SK-N-DZ (cell line): ENCODE results near the gene SULT1E1.
"Not testable (repeated sequence)": the region's sequence is repeated elsewhere in the genome, so short reads cannot be mapped to it uniquely, and the experiment has no call there.

ENCODE experiments used
- DNase-seq: peaks from one replicate; pipeline ENCODE4 v3.0.0-alpha.2; 2015; ENCODE audit warnings: low spot score

Gene SULT1E1

GRCh38 chr4:69843932-69844331 is 16.0 kb downstream of the SULT1E1 start:
- no peak for DNase-seq

- no peak for DNase-seq
Observed at GRCh38 chr4:69843301-69843700, 16.6 kb downstream of the SULT1E1 start.

- DNase-seq, result no peak
Observed at GRCh38 chr4:69838977-69839376, 21.0 kb downstream of the SULT1E1 start.

- DNase-seq, result no peak
Observed at GRCh38 chr4:69836287-69836686, 23.7 kb downstream of the SULT1E1 start.

GRCh38 chr4:69835766-69836165 is 24.2 kb downstream of the SULT1E1 start:
- no peak for DNase-seq

- DNase-seq, result no peak
Observed at GRCh38 chr4:69833251-69833650, 26.7 kb downstream of the SULT1E1 start.

GRCh38 chr4:69832326-69833030 is 27.5 kb downstream of the SULT1E1 start:
- DNase-seq, result no peak

- DNase-seq, result no peak
Observed at GRCh38 chr4:69831646-69832325, 28.2 kb downstream of the SULT1E1 start.

- DNase-seq, result no peak
Observed at GRCh38 chr4:69831270-69831627, 28.7 kb downstream of the SULT1E1 start.

- no peak for DNase-seq
Observed at GRCh38 chr4:69830560-69831269, 29.2 kb downstream of the SULT1E1 start.

GRCh38 chr4:69830192-69830559 is 29.8 kb downstream of the SULT1E1 start:
- DNase-seq, result no peak

- DNase-seq, result no peak
Observed at GRCh38 chr4:69829678-69830077, 30.3 kb downstream of the SULT1E1 start.

GRCh38 chr4:69828828-69829227 is 31.1 kb downstream of the SULT1E1 start:
- no peak for DNase-seq

GRCh38 chr4:69825056-69825455 is 34.9 kb downstream of the SULT1E1 start:
- not testable (repeated sequence) for DNase-seq

- no peak for DNase-seq
Observed at GRCh38 chr4:69823481-69824186, 36.3 kb downstream of the SULT1E1 start.

- no peak for DNase-seq
Observed at GRCh38 chr4:69823048-69823447, 36.9 kb downstream of the SULT1E1 start.

- DNase-seq, result no peak
Observed at GRCh38 chr4:69822198-69822597, 37.7 kb downstream of the SULT1E1 start.

- no peak for DNase-seq
Observed at GRCh38 chr4:69818060-69818639, 41.8 kb downstream of the SULT1E1 start.

- no peak for DNase-seq
Observed at GRCh38 chr4:69816236-69816635, 43.7 kb downstream of the SULT1E1 start.

GRCh38 chr4:69813628-69814027 is 46.3 kb downstream of the SULT1E1 start:
- DNase-seq, result no peak

GRCh38 chr4:69811166-69811565 is 48.8 kb downstream of the SULT1E1 start:
- DNase-seq, result no peak

- DNase-seq, result no peak
Observed at GRCh38 chr4:69800599-69800998, 59.3 kb downstream of the SULT1E1 start.
